ENCODE results near the gene SESN1. TPM values are rescaled to one million over a fixed set of nuclear protein-coding genes. Genes with fewer than 3 reads are reported as not detected.

Gene SESN1
- total and polyA plus RNA-seq, 9 of the 15 experiments (the other 6 are each of a cell fraction or from before 2014, with no cell fraction given) = 3.1 to 13.0 (median 7.4) TPM

- no TSS peak for BruUV-seq (replicated peaks)
- Histone ChIP-seq H3K9ac (ENCODE audit: insufficient read depth in 1 of 2, low read depth in 2 of 2, low read length in 2 of 2) (no peak overlapping the region), H3K9me3 (replicated peaks; ENCODE audit: control insufficient read depth, insufficient read depth, low read depth, low read length) (no peaks in the 10 kb centered on the region), H2AFZ (ENCODE audit: low read depth, low read length) (no peak overlapping the region), H3K27me3 (ENCODE audit: control insufficient read depth in 2 of 2, insufficient read depth in 2 of 2, low read length in 2 of 2) (no peaks in the 10 kb centered on the region), H3K4me3 (no peak overlapping the region), H3K9me1 (ENCODE audit: control insufficient read depth, insufficient read depth, low read length) (no peaks in the 10 kb centered on the region), H3K36me3 (ENCODE audit: control insufficient read depth, insufficient read depth, low read length) (no peaks in the 10 kb centered on the region), H3K79me2 (ENCODE audit: control insufficient read depth, insufficient read depth, low read length) (no peaks in the 10 kb centered on the region), H4K20me1 (replicated peaks; ENCODE audit: control insufficient read depth, insufficient read depth, low read length) (no peaks in the 10 kb centered on the region), H3K4me2 (ENCODE audit: insufficient read depth, low read length) (no peak overlapping the region), H3K27ac (ENCODE audit: extremely low read depth, low read depth, low read length) (no peak overlapping the region), H3K4me1 (replicated peaks in 1 of 2; ENCODE audit: control insufficient read depth in 2 of 2, insufficient read depth in 2 of 2, low read length in 2 of 2) (no peaks in the 10 kb centered on the region)
- WGBS (ENCODE audit: insufficient coverage, low coverage, missing lambda C conversion rate) = 3% methylated on average over 2 of the region's 2 CpGs
- no peak for ATAC-seq
- DNase-seq (ENCODE audit: extremely low read depth in 1 of 4, low spot score in 3 of 4) = no peak
- FAIRE-seq = no peak
- TF ChIP-seq SMAD3 (CRISPR knock-in tag; conservative IDR thresholded peaks at IDR 0.05) (no peak), SOX6 (IDR thresholded peaks at IDR 0.05) (no peak), TRIM24 (IDR thresholded peaks at IDR 0.05) (no peak)
- CTCF ChIA-PET (ENCODE audit: low intra/inter-chr PET ratio) = no interaction called here
- POLR2A ChIA-PET = no interaction called here
- in situ Hi-C loops (cut with MboI) = no loop called here
- intact Hi-C loops (cut with micrococcal nuclease) = no loop called here
Observed at GRCh38 chr6:109033655-109034054, 61.0 kb downstream of the SESN1 start.

DNA sequence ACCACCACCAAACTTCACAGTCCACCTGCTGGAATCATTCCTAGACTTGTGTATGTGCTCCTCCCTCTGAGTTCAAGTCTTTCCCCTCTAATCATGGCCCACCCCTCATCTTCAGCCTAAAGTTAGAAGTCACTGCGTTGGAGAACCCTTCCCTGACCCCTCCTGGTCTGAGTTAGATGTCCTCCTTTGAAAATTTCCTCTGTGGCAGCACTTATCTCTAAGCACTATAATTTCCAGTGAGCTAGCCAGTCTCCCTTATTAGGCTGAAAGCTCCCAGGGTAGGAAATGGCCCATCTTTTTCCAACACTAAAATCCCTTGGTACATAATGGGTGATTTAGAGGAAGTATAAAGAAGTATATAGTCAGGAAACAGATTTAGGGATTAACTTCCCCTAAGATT, 63.2 kb downstream of the SESN1 start:
- H3K4me1 ChIP-seq (replicated peaks in 1 of 2; ENCODE audit: control insufficient read depth in 2 of 2, insufficient read depth in 2 of 2, low read length in 2 of 2) = no peaks in the 10 kb centered on the region
- no peak overlapping the region for H3K9ac ChIP-seq (ENCODE audit: insufficient read depth in 1 of 2, low read depth in 2 of 2, low read length in 2 of 2)
- H2AFZ ChIP-seq (ENCODE audit: low read depth, low read length) = no peak overlapping the region
- intact Hi-C loops (cut with micrococcal nuclease) = no loop called here
- no peaks in the 10 kb centered on the region for H3K9me3 ChIP-seq (replicated peaks; ENCODE audit: control insufficient read depth, insufficient read depth, low read depth, low read length)
- no TSS peak for BruUV-seq (replicated peaks)
- DNase-seq (ENCODE audit: extremely low read depth in 1 of 4, low spot score in 3 of 4) = no peak
- in situ Hi-C loops (cut with MboI) = no loop called here
- CTCF ChIA-PET (ENCODE audit: low intra/inter-chr PET ratio) = no interaction called here
- H3K4me2 ChIP-seq (ENCODE audit: insufficient read depth, low read length) = no peak overlapping the region
- WGBS (ENCODE audit: insufficient coverage, low coverage, missing lambda C conversion rate) = 0% methylated on average over 1 of the region's 1 CpG
- H3K27me3 ChIP-seq (ENCODE audit: control insufficient read depth in 2 of 2, insufficient read depth in 2 of 2, low read length in 2 of 2) = no peaks in the 10 kb centered on the region
- no peak overlapping the region for H3K4me3 ChIP-seq
- FAIRE-seq = no peak
- no peak overlapping the region for H3K27ac ChIP-seq (ENCODE audit: extremely low read depth, low read depth, low read length)
- ATAC-seq = no peak
- no peaks in the 10 kb centered on the region for H3K79me2 ChIP-seq (ENCODE audit: control insufficient read depth, insufficient read depth, low read length)
- H3K9me1 ChIP-seq (ENCODE audit: control insufficient read depth, insufficient read depth, low read length) = no peaks in the 10 kb centered on the region
- H4K20me1 ChIP-seq (replicated peaks; ENCODE audit: control insufficient read depth, insufficient read depth, low read length) = no peaks in the 10 kb centered on the region
- POLR2A ChIA-PET = interaction anchor here (0.5 kb wide), 1 partner anchor 22 kb away, joined by 3 read pairs; no protein-coding TSS in a partner anchor
- H3K36me3 ChIP-seq (ENCODE audit: control insufficient read depth, insufficient read depth, low read length) = no peaks in the 10 kb centered on the region
- TF ChIP-seq, protein P1, sequence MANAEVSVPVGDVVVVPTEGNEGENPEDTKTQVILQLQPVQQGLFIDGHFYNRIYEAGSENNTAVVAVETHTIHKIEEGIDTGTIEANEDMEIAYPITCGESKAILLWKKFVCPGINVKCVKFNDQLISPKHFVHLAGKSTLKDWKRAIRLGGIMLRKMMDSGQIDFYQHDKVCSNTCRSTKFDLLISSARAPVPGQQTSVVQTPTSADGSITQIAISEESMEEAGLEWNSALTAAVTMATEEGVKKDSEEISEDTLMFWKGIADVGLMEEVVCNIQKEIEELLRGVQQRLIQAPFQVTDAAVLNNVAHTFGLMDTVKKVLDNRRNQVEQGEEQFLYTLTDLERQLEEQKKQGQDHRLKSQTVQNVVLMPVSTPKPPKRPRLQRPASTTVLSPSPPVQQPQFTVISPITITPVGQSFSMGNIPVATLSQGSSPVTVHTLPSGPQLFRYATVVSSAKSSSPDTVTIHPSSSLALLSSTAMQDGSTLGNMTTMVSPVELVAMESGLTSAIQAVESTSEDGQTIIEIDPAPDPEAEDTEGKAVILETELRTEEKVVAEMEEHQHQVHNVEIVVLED (CRISPR knock-in tag; IDR thresholded peaks at IDR 0.05) = no peak
- TF ChIP-seq MECOM (CRISPR knock-in tag; IDR thresholded peaks at IDR 0.05) = no peak
- TF ChIP-seq BDP1 (IDR thresholded peaks at IDR 0.05; ENCODE audit: insufficient read depth, insufficient read length) = no peak
- no peak for TF ChIP-seq COPS2 (conservative IDR thresholded peaks at IDR 0.05)
- TF ChIP-seq CHAMP1 (IDR thresholded peaks at IDR 0.05) = no peak
- TF ChIP-seq, protein P2, sequence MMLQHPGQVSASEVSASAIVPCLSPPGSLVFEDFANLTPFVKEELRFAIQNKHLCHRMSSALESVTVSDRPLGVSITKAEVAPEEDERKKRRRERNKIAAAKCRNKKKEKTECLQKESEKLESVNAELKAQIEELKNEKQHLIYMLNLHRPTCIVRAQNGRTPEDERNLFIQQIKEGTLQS (IDR thresholded peaks at IDR 0.05) = no peak
- TF ChIP-seq, protein P2 (CRISPR knock-in tag; conservative IDR thresholded peaks at IDR 0.05) = no peak
- TF ChIP-seq DDX20 (tag; IDR thresholded peaks at IDR 0.05; ENCODE audit: low read depth) = no peak
- no peak for TF ChIP-seq RFX5 (IDR thresholded peaks at IDR 0.05; ENCODE audit: low read depth, low read length)
- no peak for TF ChIP-seq NCOA4 (IDR thresholded peaks at IDR 0.05; ENCODE audit: partially characterized antibody)
